ENCODE measurements around the gene CHMP4B. TPM values are rescaled to one million over a fixed set of nuclear protein-coding genes. Genes with fewer than 3 reads are reported as not detected.

CHMP4B gene
- total RNA-seq, 1 experiment from 2014 or later: 77.6 TPM

DNA sequence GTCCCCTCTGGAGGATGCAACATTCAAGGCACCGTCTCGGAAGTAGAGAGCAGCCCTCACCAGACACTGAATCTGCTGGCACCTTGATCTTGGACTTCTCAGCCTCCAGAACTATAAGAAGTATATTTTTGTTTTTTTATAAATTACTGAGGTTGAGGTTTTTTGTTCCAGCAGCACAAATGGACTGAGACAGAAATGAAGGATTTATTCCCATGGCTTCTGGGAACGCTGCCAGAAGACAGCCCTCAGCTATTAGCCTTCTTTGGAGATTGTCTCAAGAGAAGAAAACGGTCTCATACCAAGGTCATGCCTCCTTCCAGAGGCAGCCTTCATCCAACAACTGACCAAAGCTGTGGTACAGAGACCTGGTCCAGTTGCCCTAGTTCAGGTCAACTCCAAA, 85.4 kb downstream of the CHMP4B start:
- POLR2A ChIA-PET: no interaction called here
- no peaks in the 10 kb centered on the region for H3K36me3 Mint-ChIP-seq (ENCODE audit: insufficient read depth, unreplicated experiment)
- TF ChIP-seq, protein P1, sequence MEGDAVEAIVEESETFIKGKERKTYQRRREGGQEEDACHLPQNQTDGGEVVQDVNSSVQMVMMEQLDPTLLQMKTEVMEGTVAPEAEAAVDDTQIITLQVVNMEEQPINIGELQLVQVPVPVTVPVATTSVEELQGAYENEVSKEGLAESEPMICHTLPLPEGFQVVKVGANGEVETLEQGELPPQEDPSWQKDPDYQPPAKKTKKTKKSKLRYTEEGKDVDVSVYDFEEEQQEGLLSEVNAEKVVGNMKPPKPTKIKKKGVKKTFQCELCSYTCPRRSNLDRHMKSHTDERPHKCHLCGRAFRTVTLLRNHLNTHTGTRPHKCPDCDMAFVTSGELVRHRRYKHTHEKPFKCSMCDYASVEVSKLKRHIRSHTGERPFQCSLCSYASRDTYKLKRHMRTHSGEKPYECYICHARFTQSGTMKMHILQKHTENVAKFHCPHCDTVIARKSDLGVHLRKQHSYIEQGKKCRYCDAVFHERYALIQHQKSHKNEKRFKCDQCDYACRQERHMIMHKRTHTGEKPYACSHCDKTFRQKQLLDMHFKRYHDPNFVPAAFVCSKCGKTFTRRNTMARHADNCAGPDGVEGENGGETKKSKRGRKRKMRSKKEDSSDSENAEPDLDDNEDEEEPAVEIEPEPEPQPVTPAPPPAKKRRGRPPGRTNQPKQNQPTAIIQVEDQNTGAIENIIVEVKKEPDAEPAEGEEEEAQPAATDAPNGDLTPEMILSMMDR (IDR thresholded peaks at IDR 0.05; ENCODE audit: unreplicated experiment): no peak
- peaks cover 65% of the 10 kb centered on the region for H3K27me3 Mint-ChIP-seq (ENCODE audit: insufficient read depth, unreplicated experiment)
- H3K27ac Mint-ChIP-seq (ENCODE audit: low read depth, unreplicated experiment): no peak overlapping the region
- BruUV-seq (replicated peaks): no TSS peak
- H3K4me1 Mint-ChIP-seq (ENCODE audit: insufficient read depth, unreplicated experiment): no peaks in the 10 kb centered on the region
- intact Hi-C loops (cut with micrococcal nuclease): no loop called here
- CTCF ChIA-PET: no interaction called here
- no peaks in the 10 kb centered on the region for H3K9me3 Mint-ChIP-seq (ENCODE audit: unreplicated experiment)
- no peak overlapping the region for H3K4me3 Mint-ChIP-seq (ENCODE audit: unreplicated experiment)
- peak; percentile 11 for DNase-seq (ENCODE audit: unreplicated experiment)

DNA sequence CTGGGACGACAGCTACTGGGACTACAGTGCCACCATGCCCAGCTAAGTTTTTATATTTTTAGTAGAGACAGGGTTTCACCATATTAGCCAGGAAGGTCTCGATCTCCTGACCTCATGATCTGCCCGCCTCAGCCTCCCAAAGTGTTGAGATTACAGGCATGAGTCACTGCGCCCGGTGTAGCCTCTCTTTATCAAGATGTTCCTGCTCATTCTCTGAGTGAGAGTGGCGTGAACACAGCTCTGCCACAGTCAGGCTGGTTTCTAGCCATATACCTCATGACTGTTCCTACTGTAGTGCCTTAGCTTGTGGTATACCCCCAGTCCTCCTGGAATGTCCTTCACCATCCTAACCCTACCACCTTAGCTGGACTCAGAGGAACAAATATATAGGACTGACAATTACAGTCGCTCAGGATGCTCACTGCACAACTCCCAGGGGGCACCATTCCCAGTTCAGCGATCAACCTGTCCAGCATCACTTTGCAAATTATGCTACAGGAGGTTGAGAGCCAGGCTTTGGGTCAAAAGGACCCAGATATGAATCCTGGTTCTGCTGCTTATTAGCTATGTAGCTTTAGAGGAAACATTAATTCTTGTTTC, 86.3 kb downstream of the CHMP4B start:
- TF ChIP-seq, protein P1 (IDR thresholded peaks at IDR 0.05; ENCODE audit: unreplicated experiment): no peak
- Mint-ChIP-seq H3K4me3 (ENCODE audit: unreplicated experiment) (no peak overlapping the region), H3K4me1 (ENCODE audit: insufficient read depth, unreplicated experiment) (no peaks in the 10 kb centered on the region), H3K36me3 (ENCODE audit: insufficient read depth, unreplicated experiment) (no peaks in the 10 kb centered on the region), H3K27me3 (ENCODE audit: insufficient read depth, unreplicated experiment) (peaks cover 65% of the 10 kb centered on the region), H3K9me3 (ENCODE audit: unreplicated experiment) (no peaks in the 10 kb centered on the region), H3K27ac (ENCODE audit: low read depth, unreplicated experiment) (no peak overlapping the region)
- no peak for DNase-seq (ENCODE audit: unreplicated experiment)
- BruUV-seq (replicated peaks): no TSS peak
- ChIA-PET CTCF (interaction anchor here (1.1 kb wide), 1 partner anchor 18 kb away, joined by 3 read pairs; no protein-coding TSS in a partner anchor), POLR2A (interaction anchor here (0.8 to 1.3 kb wide), 2 partner anchors 8 to 95 kb away, joined by 3 read pairs; no protein-coding TSS in a partner anchor)
- intact Hi-C loops (cut with micrococcal nuclease): no loop called here

DNA sequence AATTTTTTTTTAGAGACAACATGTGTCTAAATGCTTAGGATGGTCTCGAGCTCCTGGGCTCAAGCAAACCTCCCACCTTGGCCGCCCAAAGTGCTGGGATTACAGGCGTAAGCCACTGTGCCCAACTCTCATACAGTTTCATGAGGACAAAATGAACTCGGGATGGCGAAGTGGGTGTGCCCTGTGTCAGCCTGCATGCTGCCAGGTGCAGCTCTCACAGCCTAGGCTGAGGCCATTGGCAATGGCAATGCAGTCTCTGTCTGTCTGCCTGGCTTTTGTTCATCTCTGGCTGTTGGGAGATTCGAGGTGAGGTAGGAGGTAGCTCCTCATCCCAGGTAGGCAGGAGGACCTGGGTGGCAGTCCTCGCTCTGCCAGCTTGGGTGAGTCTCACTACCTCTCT, 88.0 kb downstream of the CHMP4B start:
- POLR2A ChIA-PET: interaction anchor here (0.7 kb wide), 1 partner anchor 904 kb away, joined by 3 read pairs; no protein-coding TSS in a partner anchor
- H3K4me1 Mint-ChIP-seq (ENCODE audit: insufficient read depth, unreplicated experiment): peaks cover 4% of the 10 kb centered on the region
- no peak overlapping the region for H3K4me3 Mint-ChIP-seq (ENCODE audit: unreplicated experiment)
- BruUV-seq (replicated peaks): no TSS peak
- no peaks in the 10 kb centered on the region for H3K36me3 Mint-ChIP-seq (ENCODE audit: insufficient read depth, unreplicated experiment)
- H3K27me3 Mint-ChIP-seq (ENCODE audit: insufficient read depth, unreplicated experiment): peaks cover 68% of the 10 kb centered on the region
- CTCF ChIA-PET: interaction anchor here (1.1 kb wide), 1 partner anchor 10 kb away, joined by 5 read pairs; no protein-coding TSS in a partner anchor
- no peak for DNase-seq (ENCODE audit: unreplicated experiment)
- H3K27ac Mint-ChIP-seq (ENCODE audit: low read depth, unreplicated experiment): no peak overlapping the region
- intact Hi-C loops (cut with micrococcal nuclease): no loop called here
- no peaks in the 10 kb centered on the region for H3K9me3 Mint-ChIP-seq (ENCODE audit: unreplicated experiment)
- TF ChIP-seq, protein P1 (IDR thresholded peaks at IDR 0.05; ENCODE audit: unreplicated experiment): no peak

DNA sequence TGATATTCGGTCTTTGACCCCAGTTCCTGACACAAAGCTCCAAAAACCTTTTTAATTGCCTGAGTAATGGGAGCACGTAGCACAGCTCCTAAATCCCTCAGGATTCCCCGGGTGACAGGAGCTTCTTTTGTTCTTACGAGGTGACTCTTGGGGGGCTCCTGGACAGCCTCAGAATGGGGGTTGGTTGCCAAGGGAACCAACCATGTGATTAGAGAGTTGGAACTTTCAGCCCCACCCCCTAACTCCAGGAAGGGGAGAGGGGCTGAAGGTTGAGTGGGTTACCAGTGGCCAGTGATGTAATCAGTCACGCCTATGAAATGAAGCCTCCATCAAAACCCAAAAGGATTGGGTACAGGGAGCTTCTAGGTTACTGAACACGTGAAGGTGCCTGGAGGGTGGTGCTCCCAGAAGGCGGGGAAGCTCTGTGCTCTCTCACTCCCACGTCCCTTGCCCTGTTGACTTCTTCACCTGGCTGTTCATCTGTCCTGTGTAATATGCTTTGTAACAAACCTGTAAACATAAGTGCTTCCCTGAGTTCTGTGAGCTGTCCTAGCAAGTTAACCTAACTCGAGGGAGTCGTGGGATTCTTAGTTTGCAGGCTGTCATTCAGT, 89.5 kb downstream of the CHMP4B start:
- Mint-ChIP-seq H3K4me3 (ENCODE audit: unreplicated experiment) (no peak overlapping the region), H3K27ac (ENCODE audit: low read depth, unreplicated experiment) (no peak overlapping the region), H3K27me3 (ENCODE audit: insufficient read depth, unreplicated experiment) (peaks cover 53% of the 10 kb centered on the region), H3K9me3 (ENCODE audit: unreplicated experiment) (no peaks in the 10 kb centered on the region), H3K36me3 (ENCODE audit: insufficient read depth, unreplicated experiment) (no peaks in the 10 kb centered on the region), H3K4me1 (ENCODE audit: insufficient read depth, unreplicated experiment) (peaks cover 4% of the 10 kb centered on the region)
- TF ChIP-seq, protein P1 (IDR thresholded peaks at IDR 0.05; ENCODE audit: unreplicated experiment): no peak
- BruUV-seq (replicated peaks): no TSS peak
- intact Hi-C loops (cut with micrococcal nuclease): no loop called here
- ChIA-PET POLR2A (interaction anchor here (0.9 to 1.6 kb wide), 2 partner anchors 13 to 111 kb away, joined by 3 to 4 read pairs; no protein-coding TSS in a partner anchor), CTCF (interaction anchor here (0.5 kb wide), 1 partner anchor 73 kb away, joined by 3 read pairs; no protein-coding TSS in a partner anchor)
- no peak for DNase-seq (ENCODE audit: unreplicated experiment)

Measured in MCF 10A (cell line).